GM18951 (cell line): ENCODE data around the gene GDPD5.
"Not testable (repeated sequence)": the region's sequence is repeated elsewhere in the genome, so short reads cannot be mapped to it uniquely, and the experiment has no call there.

ENCODE experiments used
- POLR2A ChIP-seq: IDR thresholded peaks from 4 replicates; pipeline ENCODE4 v1.6.1; 2011; ENCODE audit warnings: mild to moderate bottlenecking; ENCODE audit not compliant: insufficient read length, insufficient read depth; ENCODE audit errors: extremely low read depth
- in situ Hi-C: fragments of 300-500 bp; cut with MboI; formaldehyde crosslinking; loops from one replicate; pipeline ENCODE4 v1.12.0; 2022; ENCODE audit warnings: low sequenced_read_pairs, mixed read lengths, inconsistent platforms; ENCODE audit not compliant: unreplicated experiment

GDPD5 gene

DNA sequence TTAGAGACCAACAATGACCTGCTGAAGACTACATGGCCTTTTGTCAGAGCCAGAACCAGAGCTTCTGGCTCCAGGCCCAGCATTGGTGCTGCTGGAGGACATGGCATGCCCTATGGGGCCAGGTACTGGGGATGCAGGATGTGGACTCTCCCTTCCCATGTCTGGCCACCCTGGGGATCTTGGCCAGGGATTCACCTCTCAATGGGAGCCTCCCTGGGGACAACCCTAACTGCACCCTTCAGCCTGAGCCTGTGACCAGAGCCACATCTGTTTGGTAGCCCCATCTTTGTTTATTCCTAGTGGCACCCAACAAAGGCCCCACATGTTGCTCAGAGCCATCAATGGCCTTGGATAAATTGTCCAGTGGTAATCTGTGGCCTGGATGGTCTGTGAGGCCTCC is 98.6 kb downstream of the GDPD5 start:
- TF ChIP-seq POLR2A: no peak
- in situ Hi-C loops: no loop called here

- in situ Hi-C loops: no loop called here
- no peak for TF ChIP-seq POLR2A
These were observed 99.0 kb downstream of the GDPD5 start for GRCh38 chr11:75426720-75427086.

DNA sequence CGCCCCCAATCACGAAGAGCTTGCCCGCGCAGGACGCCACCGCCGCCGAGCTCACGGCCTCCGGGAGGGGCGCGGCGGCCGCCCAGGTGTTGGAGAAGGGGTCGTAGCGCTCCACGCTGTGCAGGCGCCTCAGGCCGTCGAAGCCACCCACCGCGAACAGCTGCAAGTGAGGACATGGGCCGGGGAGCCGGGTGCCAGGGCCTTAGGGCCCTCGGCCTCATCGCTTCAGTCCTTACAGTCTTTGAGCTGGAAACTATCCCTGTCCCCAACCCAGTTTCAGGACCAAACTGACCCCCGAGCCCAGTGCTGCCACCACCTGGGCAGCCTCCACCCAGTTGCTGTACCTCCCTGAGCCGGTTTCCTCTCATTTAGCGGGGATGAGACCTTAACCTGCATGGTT is 100.3 kb downstream of the GDPD5 start:
- no peak for TF ChIP-seq POLR2A
- in situ Hi-C loops: no loop called here

DNA sequence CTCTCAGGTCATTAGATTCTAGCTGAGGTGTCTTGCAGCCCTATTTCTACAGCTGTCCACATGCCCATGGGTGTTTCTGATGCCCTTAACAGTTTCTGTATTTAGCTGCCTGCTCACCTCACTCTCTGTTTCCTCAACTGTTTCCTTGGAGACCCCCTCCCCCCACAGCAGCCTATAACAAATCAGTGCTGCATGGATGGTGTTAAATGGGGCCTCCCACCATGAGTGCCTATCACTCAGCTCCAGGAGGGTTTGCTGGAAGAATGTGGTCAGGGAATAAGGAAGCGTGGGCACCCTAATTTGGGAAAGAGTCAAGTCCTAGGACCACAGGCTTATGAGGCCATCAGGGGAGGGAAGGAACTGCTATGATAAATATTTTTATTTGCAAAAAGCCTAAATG is 101.3 kb downstream of the GDPD5 start:
- TF ChIP-seq POLR2A: no peak
- in situ Hi-C loops: no loop called here

DNA sequence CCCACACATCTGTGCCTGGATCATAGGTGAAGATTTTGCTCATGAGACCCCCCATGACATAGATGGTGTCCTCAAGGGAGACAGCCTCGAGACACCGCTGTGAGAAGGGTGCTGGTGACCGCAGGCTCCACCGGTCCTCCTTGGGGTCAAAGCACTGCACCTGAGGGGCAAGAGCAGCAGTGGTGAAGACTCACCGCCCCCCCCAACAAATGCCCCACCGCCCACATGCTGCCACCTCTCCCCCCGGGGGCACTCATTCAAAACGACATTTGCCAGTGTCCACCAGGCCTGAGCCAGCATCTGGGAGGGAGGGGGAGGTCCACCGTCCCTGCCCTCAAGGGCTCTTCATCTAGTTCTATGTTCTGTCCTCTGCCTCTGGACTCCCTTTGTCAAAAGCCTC is 102.0 kb downstream of the GDPD5 start:
- in situ Hi-C loops: no loop called here
- no peak for TF ChIP-seq POLR2A

DNA sequence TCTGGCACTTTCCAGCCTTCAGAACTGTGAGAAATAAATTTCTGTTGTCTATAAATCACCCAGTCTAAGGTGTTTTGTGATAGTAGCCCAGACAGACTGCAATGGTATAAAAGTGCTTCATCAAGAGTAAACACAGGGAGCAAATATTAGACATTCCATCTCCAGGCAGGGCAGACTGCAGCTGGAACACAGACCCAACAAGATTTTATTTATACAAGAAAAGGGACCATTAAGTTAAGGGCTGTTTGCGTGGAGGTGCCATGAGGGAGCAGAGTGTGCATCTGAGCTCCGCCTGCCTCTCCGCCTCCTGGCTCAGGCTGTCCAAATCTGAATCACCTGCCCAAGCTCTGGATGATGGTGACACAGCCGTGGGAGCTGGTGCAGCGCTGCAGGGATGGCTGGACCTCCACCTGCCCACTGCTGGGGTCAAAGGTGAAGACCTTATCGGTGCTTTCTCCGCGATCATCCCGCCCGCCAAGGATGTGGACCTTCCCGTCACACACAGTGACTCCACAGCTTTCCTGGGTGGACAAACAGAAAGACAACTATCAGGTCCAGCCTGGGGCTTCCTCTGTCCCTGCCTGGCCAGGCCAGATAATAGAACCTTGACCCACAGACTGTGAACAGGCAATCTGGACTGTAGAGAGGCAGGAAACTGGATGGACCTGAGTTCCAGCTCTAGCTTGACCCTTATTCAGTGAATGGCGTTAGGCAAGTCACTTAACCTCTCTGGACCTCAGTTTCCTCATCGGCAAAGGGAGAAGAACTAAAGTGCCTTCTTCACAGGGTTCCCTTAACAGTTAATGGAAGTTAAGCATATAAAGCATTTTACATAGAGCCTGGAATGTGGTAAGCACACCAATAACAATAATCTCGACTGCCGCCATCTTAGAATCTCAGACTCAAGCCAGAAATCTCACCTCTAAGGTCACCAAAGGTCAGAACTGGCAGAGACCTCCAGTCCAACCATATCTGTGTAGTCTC is 103.2 kb downstream of the GDPD5 start:
- TF ChIP-seq POLR2A: no peak
- in situ Hi-C loops: no loop called here

DNA sequence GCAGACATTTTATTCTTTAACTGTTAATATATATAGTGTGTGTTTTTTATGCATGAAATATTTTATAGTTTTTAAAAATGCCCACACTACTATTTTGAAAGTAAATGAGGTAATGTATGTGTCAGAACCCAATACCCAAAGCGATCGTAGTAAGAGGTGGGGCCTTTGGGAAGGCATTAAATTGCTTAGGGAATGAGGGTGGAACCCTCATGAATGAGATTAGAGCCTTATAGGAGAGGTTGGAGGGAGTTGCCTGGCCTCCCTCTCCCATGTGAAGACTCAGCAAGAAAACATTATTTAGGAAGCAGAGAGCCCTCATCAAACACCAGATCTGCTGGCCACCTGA is 103.9 kb downstream of the GDPD5 start:
- in situ Hi-C loops: no loop called here
- no peak for TF ChIP-seq POLR2A

DNA sequence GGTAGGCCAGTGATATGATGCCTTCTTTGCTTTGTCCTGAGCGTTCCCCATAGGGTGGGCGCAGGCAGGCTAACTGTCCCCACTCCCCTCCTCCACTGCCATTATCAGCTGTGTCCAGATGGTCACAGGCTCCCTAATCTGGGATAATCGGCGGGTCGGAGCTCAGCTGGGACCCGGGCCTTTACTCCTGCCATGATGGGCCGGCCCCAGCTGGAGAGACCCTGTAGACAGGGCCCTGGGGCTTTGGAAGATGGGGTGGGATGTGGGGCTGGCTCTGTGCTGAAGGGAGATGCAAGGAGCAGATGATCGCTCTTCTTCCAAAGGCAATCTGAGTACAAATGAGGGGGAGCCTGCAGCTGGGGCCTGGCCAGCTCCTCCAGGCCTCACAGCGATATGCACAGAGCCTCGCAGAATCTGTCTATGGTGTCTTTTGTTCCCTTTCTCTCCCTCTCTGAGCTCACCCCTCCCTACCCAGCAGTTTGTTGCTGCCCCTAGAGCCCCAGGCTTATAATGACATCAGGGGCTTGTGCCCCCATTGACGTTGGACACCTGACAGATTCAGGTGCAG is 104.6 kb downstream of the GDPD5 start:
- in situ Hi-C loops: no loop called here
- no peak for TF ChIP-seq POLR2A

- in situ Hi-C loops: no loop called here
- no peak for TF ChIP-seq POLR2A
These were observed 105.3 kb downstream of the GDPD5 start for GRCh38 chr11:75420224-75421034.

DNA sequence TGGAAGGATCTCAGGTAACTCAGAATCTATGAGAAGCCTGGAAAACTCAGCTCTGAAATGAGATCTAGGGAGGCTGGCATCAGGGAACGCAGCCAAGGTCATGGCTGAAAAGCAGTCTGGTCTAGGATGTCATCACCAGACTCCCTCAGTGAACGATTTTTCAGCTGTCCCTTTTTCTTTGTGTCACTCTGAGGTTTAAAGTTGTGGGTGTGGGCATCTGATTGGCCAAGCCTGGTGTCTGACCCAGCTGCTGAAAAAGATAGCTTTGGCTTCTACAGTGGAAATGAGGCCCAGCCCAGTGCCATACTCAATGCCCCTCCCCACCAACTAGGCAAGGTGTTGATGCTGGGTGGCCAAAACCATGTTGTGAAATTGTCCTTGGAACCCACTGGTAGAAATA is 111.9 kb downstream of the GDPD5 start:
- in situ Hi-C loops: no loop called here
- TF ChIP-seq POLR2A: no peak

DNA sequence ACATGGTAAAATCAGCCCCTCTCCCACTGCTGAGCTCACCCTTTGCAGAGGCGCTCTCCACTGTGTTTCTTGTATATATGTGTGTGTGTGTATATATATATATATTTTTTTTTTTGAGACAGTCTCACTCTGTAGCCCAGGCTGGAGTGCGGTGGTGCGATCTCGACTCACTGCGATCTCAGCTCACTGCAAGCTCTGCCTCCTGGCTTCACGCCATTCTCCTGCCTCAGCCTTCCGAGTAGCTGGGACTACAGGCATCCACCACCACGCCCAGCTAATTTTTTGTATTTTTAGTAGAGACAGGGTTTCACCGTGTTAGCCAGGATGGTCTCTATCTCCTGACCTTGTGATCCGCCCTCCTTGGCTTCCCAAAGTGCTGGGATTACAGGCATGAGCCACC is 112.6 kb downstream of the GDPD5 start:
- in situ Hi-C loops: not testable (repeated sequence)

DNA sequence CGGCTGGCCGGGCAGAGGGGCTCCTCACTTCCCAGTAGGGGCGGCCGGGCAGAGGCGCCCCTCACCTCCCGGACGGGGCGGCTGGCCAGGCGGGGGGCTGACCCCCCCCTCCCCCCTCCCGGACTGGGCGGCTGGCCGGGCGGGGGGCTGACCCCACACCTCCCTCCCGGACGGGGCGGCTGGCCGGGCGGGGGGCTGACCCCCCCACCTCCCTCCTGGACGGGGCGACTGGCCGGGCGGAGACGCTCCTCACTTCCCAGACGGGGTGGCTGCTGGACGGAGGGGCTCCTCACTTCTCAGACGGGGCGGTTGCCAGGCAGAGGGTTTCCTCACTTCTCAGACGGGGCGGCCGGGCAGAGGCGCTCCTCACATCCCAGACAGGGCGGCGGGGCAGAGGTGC is 115.8 kb downstream of the GDPD5 start:
- in situ Hi-C loops: not testable (repeated sequence)

DNA sequence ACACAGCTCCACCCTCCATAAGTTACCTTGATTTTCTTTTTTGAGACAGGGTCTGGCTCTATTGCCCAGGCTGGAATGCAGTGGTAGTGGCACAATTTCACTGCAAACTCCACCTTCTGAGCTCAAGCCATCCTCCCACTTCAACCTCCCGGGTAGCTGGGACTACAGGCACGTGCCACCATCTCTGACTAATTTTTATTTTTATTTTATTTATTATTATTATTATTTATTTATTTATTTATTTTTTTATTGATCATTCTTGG is 116.9 kb downstream of the GDPD5 start:
- no peak for TF ChIP-seq POLR2A
- in situ Hi-C loops: no loop called here

GRCh38 chr11:75406338-75406777 is 119.4 kb downstream of the GDPD5 start:
- in situ Hi-C loops: no loop called here
- no peak for TF ChIP-seq POLR2A
